GM12864 (cell line): Measurements from ENCODE around the gene PDGFRB.

Source experiments
- DNase-seq: peaks from one replicate; pipeline ENCODE4 v3.0.0-alpha.2; 2011; ENCODE audit warnings: low read depth
- H3K4me3 ChIP-seq: 2 replicates; pipeline ENCODE4 v1.5.1; 2011; ENCODE audit warnings: mild to moderate bottlenecking, low read depth, low read length, control low read depth
- TF ChIP-seq, protein P1 (sequence below): IDR thresholded peaks from 2 replicates; pipeline ENCODE4 v1.5.1; 2011; ENCODE audit warnings: low read depth, mild to moderate bottlenecking, moderate library complexity, low read length, control low read depth, inconsistent platforms; ENCODE audit errors: missing control alignments

The PDGFRB gene

DNA sequence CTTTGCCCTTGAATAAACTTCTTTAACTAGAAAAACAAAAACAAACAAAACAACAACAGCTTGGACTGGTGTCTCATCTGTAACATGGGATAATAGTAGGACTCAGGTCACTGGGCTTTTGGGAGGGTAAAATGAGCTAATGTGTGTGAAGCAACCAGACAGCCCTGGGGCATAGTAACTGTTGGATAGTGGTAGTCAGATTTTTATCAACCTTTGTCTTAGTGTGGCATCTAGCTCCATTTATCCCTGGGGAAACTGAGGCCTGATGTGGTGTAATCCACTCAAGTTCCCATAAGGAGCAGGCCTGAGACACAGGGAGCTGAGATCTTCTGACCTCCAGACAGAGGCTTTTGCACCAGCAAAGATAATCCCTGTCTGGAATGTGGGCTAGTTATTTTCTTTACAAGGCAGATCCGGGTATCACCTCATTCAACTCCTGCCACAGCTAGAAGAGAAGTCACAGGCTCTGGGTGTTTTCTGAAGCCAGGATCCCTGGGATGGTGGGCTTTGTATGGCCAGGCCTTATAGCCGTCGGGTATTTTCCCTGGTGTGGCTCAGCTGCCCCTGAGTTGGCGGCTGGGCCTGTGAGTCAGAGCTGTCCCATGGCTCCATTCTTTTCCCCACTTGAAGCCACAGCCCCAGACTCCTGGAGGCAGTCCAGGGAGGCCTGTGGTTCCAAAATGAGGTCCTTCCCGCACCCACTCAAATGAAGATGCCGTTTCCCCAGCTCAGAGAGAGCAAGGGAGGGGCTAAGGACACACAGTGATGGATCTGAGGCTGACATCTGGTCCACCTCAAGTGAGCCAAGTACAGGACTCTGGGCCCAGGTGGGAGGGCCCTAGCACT lies 43.2 kb downstream of the PDGFRB start:
- H3K4me3 ChIP-seq: no peak overlapping the region
- TF ChIP-seq, protein P1, sequence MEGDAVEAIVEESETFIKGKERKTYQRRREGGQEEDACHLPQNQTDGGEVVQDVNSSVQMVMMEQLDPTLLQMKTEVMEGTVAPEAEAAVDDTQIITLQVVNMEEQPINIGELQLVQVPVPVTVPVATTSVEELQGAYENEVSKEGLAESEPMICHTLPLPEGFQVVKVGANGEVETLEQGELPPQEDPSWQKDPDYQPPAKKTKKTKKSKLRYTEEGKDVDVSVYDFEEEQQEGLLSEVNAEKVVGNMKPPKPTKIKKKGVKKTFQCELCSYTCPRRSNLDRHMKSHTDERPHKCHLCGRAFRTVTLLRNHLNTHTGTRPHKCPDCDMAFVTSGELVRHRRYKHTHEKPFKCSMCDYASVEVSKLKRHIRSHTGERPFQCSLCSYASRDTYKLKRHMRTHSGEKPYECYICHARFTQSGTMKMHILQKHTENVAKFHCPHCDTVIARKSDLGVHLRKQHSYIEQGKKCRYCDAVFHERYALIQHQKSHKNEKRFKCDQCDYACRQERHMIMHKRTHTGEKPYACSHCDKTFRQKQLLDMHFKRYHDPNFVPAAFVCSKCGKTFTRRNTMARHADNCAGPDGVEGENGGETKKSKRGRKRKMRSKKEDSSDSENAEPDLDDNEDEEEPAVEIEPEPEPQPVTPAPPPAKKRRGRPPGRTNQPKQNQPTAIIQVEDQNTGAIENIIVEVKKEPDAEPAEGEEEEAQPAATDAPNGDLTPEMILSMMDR: no peak
- DNase-seq: no peak

DNA sequence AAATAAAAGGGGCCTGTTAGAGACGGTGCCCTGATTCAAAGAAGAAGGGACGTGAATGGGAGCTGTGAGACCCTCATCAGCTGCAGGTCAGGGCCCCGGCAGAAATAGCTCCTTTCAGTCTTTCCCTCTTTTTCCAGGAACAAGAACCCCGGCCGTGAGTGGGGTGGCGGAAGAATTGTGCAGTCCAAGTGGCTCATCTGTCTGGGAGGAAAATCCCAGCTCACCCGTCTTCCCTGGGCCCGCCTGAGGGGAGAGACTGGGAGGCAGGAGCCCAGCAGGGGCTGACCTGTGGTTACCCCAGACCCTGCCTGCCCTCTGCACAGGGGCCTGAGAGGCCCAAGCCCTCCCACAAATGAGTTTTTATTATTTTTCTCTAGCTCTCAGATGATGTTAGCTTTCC lies 44.5 kb downstream of the PDGFRB start:
- no peak overlapping the region for H3K4me3 ChIP-seq
- DNase-seq: no peak
- TF ChIP-seq, protein P1: no peak

DNA sequence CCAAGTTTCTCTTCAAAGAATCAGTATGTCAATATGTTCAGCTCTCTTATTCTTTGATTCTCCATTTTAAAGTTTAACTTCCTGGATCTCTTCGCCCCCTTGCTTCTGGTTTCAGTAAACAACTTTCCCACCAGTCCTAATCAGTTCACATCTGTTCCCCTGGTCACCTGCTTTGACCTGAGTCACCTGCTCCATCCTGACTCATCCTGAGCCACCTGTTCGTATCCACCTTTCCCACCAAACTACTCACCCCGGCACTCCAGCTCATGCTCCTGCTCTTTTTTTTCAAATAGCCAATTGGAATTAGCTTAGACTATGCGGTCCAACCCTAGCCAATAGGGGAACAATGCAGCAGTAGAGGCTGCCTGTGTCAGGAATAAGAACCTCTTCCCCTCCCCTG lies 45.7 kb downstream of the PDGFRB start:
- no peak overlapping the region for H3K4me3 ChIP-seq
- TF ChIP-seq, protein P1: no peak
- DNase-seq: no peak

DNA sequence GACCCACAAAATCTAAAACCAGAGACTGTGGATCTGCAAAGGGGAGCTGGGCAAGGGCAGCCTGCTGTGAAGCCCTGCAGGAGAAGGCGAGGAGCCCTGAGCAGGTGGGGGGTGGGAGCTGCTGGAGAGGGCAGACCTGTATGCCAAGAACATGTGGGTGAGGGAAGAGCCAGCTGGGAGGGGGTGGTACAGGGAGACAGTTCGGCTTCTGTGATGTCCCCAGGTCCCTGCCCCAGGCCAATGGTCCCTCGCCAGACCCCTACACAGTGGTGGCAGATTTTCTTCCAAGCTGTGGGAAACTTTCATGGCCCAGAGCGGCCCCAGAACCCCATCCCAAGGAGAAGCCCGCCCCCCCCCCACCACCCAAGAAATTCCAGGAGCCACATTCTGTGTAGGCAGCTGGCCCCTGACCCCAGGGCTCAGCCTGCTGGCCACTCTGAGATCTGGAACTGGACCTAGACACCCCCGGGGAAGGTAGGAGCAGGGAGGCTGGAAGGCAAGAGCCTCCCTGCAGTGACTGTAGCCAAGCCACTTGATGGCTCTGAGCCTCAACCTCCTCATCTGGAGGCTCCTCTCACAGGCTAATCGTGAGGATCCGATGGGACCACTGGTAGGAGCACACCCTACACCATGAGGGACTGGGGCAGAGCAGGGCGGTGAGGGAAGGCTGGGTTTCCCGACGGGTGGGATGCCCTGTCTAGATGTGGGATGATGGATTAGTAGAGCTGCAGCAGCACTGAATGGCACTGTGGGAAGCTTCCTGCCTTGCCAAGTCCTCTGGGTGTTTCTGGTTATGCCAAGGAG lies 46.7 kb downstream of the PDGFRB start:
- DNase-seq: no peak
- no peak overlapping the region for H3K4me3 ChIP-seq
- TF ChIP-seq, protein P1: no peak

DNA sequence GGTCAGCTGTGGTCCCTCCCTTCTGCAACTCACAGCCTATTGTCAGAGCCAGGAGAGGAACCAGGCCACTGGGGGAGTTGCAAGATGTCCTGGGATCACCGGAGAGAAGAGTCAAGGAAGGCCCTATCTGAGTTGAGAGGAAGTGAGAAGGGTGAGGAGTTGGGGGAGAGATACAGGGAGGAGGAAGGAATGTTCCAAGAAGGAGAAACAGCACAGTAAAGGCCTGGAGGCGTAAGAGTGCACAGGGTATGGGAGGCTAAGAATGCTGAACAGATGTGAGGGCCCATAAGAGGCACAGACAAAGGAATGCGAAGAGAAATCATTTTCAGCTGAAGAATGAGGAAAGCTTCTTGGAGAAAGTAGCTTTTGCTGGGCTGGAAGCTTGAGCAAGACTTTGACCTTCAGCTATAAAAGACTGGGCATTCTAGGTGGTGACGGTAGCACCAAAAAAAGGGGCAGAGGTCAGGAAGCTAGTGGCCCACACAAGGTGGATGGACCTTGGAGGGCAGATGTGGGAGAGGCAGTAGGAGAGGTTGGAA lies 47.7 kb downstream of the PDGFRB start:
- H3K4me3 ChIP-seq: no peak overlapping the region
- TF ChIP-seq, protein P1: no peak
- DNase-seq: no peak

DNA sequence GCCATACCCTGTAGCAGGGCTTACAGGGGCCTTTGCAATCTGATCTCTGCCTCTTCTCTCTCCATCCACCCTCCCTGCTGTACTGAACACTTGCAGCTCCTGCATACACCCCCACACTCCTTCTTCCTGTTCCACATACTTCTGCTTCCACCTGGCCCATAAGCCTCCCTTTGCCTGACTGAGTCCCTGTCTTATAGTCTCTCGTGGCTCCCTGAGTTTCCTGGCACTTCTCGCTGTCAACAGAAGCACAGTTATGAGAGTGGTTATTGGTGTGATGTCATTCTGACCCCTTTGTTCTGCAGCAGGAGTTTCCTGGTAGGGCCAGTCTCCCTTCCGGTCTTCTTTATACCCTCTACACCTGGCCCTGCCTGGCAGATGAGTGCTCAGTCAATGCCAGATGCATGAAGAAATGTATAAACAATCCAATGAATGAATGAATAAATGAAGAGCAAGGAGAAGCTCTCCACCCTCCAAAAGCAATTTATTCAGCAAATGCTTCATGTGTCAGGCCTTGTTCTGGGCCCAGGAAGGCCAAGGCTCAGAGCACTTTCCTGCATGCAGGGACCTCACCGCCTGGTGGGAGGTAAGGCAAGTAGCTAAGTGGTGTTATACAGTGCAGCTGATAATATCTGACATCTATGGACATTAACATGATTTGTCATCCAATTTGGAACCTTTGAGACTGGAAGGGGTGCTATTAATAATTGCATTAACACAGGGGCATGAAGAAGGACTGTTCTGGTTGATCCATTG lies 48.8 kb downstream of the PDGFRB start:
- no peak overlapping the region for H3K4me3 ChIP-seq
- DNase-seq: no peak
- TF ChIP-seq, protein P1: no peak
